GM12892 (cell line): ENCODE results near the gene NINJ2.

ENCODE experiments used
- POLR2A ChIP-seq: IDR thresholded peaks from 2 replicates; pipeline ENCODE4 v1.6.1; 2011; ENCODE audit warnings: low read depth, low read length, control low read depth
- POLR2AphosphoS5 ChIP-seq: IDR thresholded peaks from 2 replicates; pipeline ENCODE4 v1.6.1; 2011; ENCODE audit warnings: low read depth, low read length, control low read depth
- TAF1 ChIP-seq: IDR thresholded peaks from 2 replicates; pipeline ENCODE4 v1.6.1; 2011; ENCODE audit warnings: low read depth, mild to moderate bottlenecking, control low read depth, low read length, borderline replicate concordance

DNA sequence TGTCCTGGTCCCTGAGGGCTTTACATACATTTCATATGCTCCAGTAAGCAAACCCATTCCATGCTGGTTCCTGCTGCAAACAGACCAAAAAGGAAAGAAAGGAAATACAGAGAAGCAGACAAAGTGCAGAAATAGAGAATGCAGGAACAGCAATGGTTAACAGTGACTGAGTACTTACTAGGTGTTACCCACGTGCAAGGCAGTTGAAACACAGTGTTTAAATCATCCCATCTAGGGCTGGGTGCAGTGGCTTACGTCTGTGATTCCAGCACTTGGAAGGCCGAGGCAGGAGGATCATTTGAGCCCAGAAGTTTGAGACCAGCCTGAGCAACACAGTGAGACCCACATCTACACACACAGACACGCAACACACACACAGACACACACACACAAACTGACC lies 21.2 kb upstream of the NINJ2 start:
- TF ChIP-seq POLR2A = no peak
- no peak for TF ChIP-seq POLR2AphosphoS5
- no peak for TF ChIP-seq TAF1
